ENCODE results near the gene SQOR.

DNA sequence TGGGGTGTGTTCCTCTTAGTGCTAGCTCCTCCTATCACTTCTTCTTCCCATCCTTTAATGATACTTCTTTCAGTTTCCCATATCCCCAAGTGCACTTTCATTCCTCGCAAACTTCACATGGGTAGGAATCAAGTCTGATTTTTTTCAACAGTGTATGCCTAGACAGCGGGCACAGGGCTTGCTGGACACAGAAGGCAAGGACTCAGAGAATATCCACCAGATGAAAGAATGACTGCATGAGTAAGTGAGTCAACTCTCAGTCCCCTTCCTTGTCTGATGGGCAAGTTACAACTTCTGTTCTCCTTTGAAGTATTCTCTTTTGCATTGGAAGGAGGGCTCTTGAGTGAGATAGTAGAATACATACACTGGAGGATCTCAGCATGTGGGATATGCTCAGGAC lies 3.1 kb upstream of the SQOR start:
- TF ChIP-seq, protein P1, sequence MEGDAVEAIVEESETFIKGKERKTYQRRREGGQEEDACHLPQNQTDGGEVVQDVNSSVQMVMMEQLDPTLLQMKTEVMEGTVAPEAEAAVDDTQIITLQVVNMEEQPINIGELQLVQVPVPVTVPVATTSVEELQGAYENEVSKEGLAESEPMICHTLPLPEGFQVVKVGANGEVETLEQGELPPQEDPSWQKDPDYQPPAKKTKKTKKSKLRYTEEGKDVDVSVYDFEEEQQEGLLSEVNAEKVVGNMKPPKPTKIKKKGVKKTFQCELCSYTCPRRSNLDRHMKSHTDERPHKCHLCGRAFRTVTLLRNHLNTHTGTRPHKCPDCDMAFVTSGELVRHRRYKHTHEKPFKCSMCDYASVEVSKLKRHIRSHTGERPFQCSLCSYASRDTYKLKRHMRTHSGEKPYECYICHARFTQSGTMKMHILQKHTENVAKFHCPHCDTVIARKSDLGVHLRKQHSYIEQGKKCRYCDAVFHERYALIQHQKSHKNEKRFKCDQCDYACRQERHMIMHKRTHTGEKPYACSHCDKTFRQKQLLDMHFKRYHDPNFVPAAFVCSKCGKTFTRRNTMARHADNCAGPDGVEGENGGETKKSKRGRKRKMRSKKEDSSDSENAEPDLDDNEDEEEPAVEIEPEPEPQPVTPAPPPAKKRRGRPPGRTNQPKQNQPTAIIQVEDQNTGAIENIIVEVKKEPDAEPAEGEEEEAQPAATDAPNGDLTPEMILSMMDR (conservative IDR thresholded peaks at IDR 0.05; ENCODE audit: low read depth, low read length), result no peak
- TF ChIP-seq POLR2A (IDR thresholded peaks at IDR 0.05; ENCODE audit: low read depth, low read length), result no peak
- no peak for TF ChIP-seq FOS (IDR thresholded peaks at IDR 0.05; ENCODE audit: low read depth, low read length)
- no peak for TF ChIP-seq SMC3 (IDR thresholded peaks at IDR 0.05; ENCODE audit: low read depth, low read length)

Measured in IMR-90 (cell line).